Transverse colon (tissue), 4 donors: ENCODE measurements around the gene AGAP1. TPM values are rescaled to one million over a fixed set of nuclear protein-coding genes. Genes with fewer than 3 reads are reported as not detected.

Experiments
- DNase-seq: peaks from one replicate; pipeline ENCODE4 v3.0.0-alpha.2; 2019
- H3K27ac ChIP-seq, 4 donors: fragments of 200-600 bp; sonication (generic); 2 replicates each; pipeline ENCODE4 v1.5.1; 2016 to 2018; ENCODE audit warnings: inconsistent platforms in 4 of 4
- H3K27me3 ChIP-seq: fragments of 200-600 bp; sonication (generic); 2 replicates; pipeline ENCODE4 v1.5.1; 2017; ENCODE audit warnings: inconsistent platforms
- H3K36me3 ChIP-seq, 4 donors: fragments of 200-600 bp; sonication (generic); 2 replicates each; pipeline ENCODE4 v1.5.1; 2017 to 2019; ENCODE audit warnings: inconsistent platforms in 4 of 4
- H3K4me1 ChIP-seq, 4 donors: fragments of 200-600 bp; sonication (generic); 2 replicates each; pipeline ENCODE4 v1.5.1; 2017 to 2020; ENCODE audit warnings: inconsistent platforms in 4 of 4
- H3K4me3 ChIP-seq, 4 donors: fragments of 200-600 bp; sonication (generic); 1 replicate in 1 of 4; 2 replicates in 3 of 4; pipeline versions ENCODE4 v1.5.1 to v1.6.1; 2017 to 2019; ENCODE audit warnings: inconsistent platforms in 4 of 4
- H3K9me3 ChIP-seq, 2 donors: fragments of 200-600 bp; sonication (generic); 2 replicates each; pipeline ENCODE4 v1.5.1; 2017 to 2019; ENCODE audit warnings: inconsistent platforms in 2 of 2
- EP300 ChIP-seq: sonication (generic); formaldehyde crosslinking; IDR thresholded peaks from one replicate; pipeline ENCODE4 v1.6.1; 2017; ENCODE audit warnings: antibody characterized with exemption, low read depth
- POLR2A ChIP-seq: fragments of 450-650 bp; IDR thresholded peaks from one replicate; pipeline ENCODE4 v1.6.1; 2016; ENCODE audit warnings: antibody characterized with exemption, mild to moderate bottlenecking, moderate library complexity
- POLR2AphosphoS5 ChIP-seq, 3 donors: sonication (generic); formaldehyde crosslinking; IDR thresholded peaks; one replicate each; pipeline ENCODE4 v1.6.1; 2016; ENCODE audit warnings: antibody characterized with exemption in 3 of 3
- WGBS, 2 donors: methylation state at CpG; one replicate each; pipeline ENCODE4 v1.1.5; 2018; ENCODE audit warnings: low coverage in 1 of 2; 5-methylcytosine and 5-hydroxymethylcytosine counted together
- in situ Hi-C, 4 donors: fragments of 200-750 bp; cut with MboI; loops; one replicate each; pipeline versions ENCODE4 v1.15.0 to v1.15.1; 2017; ENCODE audit warnings: low sequenced_read_pairs in 3 of 4, low pct_ligation_motif_present in 1 of 4, low pct_unique_long_range_greater_than_20kb in 1 of 4
- intact Hi-C: fragments of 100-400 bp; cut with DNase I; formaldehyde crosslinking; loops from one replicate; pipeline ENCODE4 v1.15.1; 2023; ENCODE audit warnings: low total_unique reads
- total RNA-seq, 4 donors: library from RNA; depleted of rRNA; stranded (reverse); fragments of >200 nt; gene quantifications; one replicate each; pipeline ENCODE4 v1.1.0, GENCODE V29; 2016
- TF ChIP-seq, protein P1 (sequence below), 5 experiments: fragments of 200-600 bp in 3 of 5; fragments of 450-650 bp in 2 of 5; sonication (generic) in 3 of 5; IDR thresholded peaks; 1 replicate in 2 of 5; 2 replicates in 3 of 5; pipeline ENCODE4 v1.5.1; 2016 to 2017; ENCODE audit warnings: antibody characterized with exemption in 5 of 5, inconsistent platforms in 3 of 5, mild to moderate bottlenecking in 2 of 5, moderate library complexity in 1 of 5

Gene AGAP1
- total RNA-seq, 4 donors from 2014 or later = 56.1 to 96.9 (median 71.2) TPM

DNA sequence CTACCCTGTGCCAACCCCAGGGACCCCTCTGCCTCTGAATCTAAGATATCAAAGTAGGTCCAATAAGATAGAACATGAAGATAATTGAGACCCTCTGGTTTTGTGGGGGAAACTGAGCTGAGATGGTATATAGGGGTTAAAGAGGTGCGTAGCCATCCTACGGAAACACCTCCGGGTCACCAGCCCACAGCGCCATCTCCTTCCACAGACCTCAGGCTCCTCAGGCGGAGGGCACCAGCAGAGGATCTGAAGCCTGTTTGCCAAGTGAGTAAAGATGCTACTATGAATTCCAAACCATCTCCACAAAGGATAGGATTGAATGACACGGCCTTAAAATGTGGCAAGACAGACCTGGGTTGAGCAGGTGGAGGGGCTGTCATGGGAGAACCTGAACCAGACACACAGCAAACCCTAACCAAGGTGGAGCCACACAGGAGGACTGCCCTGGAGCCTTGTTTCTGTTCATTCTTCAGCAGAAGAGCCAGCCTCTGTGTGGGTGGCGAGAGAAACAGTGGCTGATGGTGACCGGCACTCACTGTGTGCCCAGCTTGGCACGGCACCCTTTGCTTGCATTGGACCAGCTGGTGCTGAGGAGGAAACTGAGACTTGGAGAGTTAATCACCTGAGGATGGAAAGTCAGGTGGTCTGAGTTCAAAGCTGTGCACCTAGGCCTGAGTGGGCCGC is 664.1 kb downstream of the AGAP1 start:
- H3K9me3 ChIP-seq = peaks cover 0 to 5% of the 10 kb centered on the region in 2 donors
- intact Hi-C loops (no loop called here), in situ Hi-C loops (no loop called here)
- 77% methylated on average over 10 of the region's 10 CpGs; no CpG with 5 or more reads in 1 of the 2 donors for WGBS, 2 donors
- H3K27me3 ChIP-seq = peaks cover 55% of the 10 kb centered on the region
- TF ChIP-seq, protein P1, sequence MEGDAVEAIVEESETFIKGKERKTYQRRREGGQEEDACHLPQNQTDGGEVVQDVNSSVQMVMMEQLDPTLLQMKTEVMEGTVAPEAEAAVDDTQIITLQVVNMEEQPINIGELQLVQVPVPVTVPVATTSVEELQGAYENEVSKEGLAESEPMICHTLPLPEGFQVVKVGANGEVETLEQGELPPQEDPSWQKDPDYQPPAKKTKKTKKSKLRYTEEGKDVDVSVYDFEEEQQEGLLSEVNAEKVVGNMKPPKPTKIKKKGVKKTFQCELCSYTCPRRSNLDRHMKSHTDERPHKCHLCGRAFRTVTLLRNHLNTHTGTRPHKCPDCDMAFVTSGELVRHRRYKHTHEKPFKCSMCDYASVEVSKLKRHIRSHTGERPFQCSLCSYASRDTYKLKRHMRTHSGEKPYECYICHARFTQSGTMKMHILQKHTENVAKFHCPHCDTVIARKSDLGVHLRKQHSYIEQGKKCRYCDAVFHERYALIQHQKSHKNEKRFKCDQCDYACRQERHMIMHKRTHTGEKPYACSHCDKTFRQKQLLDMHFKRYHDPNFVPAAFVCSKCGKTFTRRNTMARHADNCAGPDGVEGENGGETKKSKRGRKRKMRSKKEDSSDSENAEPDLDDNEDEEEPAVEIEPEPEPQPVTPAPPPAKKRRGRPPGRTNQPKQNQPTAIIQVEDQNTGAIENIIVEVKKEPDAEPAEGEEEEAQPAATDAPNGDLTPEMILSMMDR (IDR thresholded peaks at IDR 0.05) = no peak
- TF ChIP-seq POLR2AphosphoS5 (IDR thresholded peaks at IDR 0.05) = no peak
- no peak for TF ChIP-seq EP300
- TF ChIP-seq POLR2A = no peak
- no peak overlapping the region for H3K4me3 ChIP-seq
- H3K4me1 ChIP-seq = peaks cover 0 to under 1% (median under 1%) of the 10 kb centered on the region in 4 donors
- H3K27ac ChIP-seq = no peak overlapping the region
- no peak for DNase-seq
- no peaks in the 10 kb centered on the region for H3K36me3 ChIP-seq

DNA sequence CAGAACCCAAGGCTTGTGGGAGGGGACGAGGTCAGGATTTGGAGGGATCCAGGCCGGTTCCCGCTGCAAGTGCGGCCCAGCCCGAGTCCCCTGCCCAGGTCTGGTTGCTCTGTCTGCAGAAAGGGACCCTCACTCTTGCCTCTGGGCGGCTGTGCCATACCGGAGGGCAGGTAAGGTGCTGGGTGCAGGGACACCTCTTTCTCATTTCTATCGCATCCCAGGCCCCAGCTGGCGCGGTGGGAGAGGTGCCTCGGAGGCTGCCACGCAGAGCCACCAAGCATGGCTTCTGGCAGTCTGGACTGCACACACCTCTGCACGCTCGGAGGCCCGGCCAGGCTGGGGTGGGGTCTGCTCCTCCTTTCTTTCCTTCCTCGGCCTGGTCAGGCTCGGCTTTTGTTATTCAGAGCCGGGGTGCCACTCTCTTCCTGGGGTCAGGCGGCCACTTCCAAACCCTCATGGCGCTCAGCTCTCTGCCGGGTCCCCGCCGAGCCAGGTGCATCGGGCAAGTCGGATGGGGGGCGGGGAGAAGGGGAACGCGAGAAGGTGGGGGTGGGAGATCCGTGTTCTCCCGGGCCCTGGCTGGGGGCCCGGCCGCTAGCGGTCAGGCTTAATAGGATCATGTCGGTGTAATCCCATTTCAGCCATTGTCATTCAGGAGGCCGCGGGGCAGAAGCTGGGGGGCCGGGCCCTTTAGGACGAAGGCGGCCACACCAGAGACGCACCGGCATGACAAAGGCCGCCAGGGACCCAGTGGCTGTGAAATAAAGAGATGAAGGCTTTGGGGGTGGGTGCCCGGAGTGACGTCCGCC is 665.3 kb downstream of the AGAP1 start:
- no peak for DNase-seq
- Histone ChIP-seq H3K4me3 (no peak overlapping the region), H3K27me3 (peaks cover 67% of the 10 kb centered on the region), H3K4me1 (peaks cover 4 to 13% (median 12%) of the 10 kb centered on the region in 4 donors), H3K27ac (no peak overlapping the region), H3K9me3 (no peaks in the 10 kb centered on the region), H3K36me3 (no peaks in the 10 kb centered on the region)
- 16 to 33% methylated on average over 3 to 38 of the region's 45 CpGs for WGBS, 2 donors
- TF ChIP-seq EP300 (no peak), POLR2A (no peak), POLR2AphosphoS5 (IDR thresholded peaks at IDR 0.05) (no peak)
- TF ChIP-seq, protein P1 (IDR thresholded peaks at IDR 0.05) = no peak
- in situ Hi-C loops = no loop called here
- intact Hi-C loops = no loop called here

DNA sequence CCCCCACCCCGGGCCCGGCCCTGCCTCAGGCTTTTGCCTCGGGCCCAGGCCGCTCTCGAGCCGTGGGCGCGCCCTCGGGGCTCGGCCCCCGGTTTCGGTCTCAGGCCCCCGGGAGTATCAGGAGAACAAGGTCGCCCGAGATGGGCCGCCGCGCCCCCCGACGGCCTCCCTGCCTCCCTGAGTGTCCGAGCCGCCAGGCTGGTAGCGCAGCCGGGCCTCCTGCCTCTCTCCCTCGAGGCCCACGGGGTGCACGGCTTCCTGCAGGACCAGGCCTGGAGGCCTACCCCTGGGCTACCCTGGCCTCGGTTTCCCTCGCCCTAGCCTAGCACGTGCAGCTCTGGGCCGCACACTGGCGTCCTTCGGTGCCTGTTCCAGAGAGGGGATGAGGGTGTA is 665.9 kb downstream of the AGAP1 start:
- H3K27me3 ChIP-seq = peaks cover 73% of the 10 kb centered on the region
- DNase-seq = no peak
- WGBS, 2 donors = 38% methylated on average over 14 of the region's 33 CpGs; no CpG with 5 or more reads in 1 of the 2 donors

More for the DNA sequence above, 665.9 kb downstream of the AGAP1 start:
- TF ChIP-seq, protein P1 (IDR thresholded peaks at IDR 0.05) = no peak
- no peak for TF ChIP-seq POLR2AphosphoS5 (IDR thresholded peaks at IDR 0.05)
- no peak for TF ChIP-seq POLR2A
- no peak for TF ChIP-seq EP300
- Histone ChIP-seq H3K4me3 (no peak overlapping the region), H3K9me3 (no peaks in the 10 kb centered on the region), H3K27ac (no peak overlapping the region), H3K36me3 (no peaks in the 10 kb centered on the region), H3K4me1 (peaks cover 10 to 19% (median 18%) of the 10 kb centered on the region in 4 donors)
- in situ Hi-C loops = no loop called here
- intact Hi-C loops = no loop called here
